CD14-positive monocyte (primary cell): ENCODE results near the gene TADA2A. TPM values are rescaled to one million over a fixed set of nuclear protein-coding genes. Genes with fewer than 3 reads are reported as not detected.

Experiments used
- DNase-seq, 3 donors: peaks; one replicate each; pipeline ENCODE4 v3.0.0-alpha.2; 2011 to 2022
- H2AFZ ChIP-seq: 2 replicates; pipeline ENCODE4 v1.6.0; 2012; ENCODE audit warnings: mild to moderate bottlenecking, low read depth, low read length, inconsistent platforms; ENCODE audit not compliant: insufficient read depth, poor library complexity, severe bottlenecking
- H3K27ac ChIP-seq, 2 donors: 1 replicate in 1 of 2; 2 replicates in 1 of 2; pipeline ENCODE4 v1.5.1; 2012 to 2013; ENCODE audit warnings: low read length in 2 of 2, control low read depth in 1 of 2, inconsistent platforms in 1 of 2, low read depth in 1 of 2, mild to moderate bottlenecking in 1 of 2
- H3K27me3 ChIP-seq, 2 donors: one replicate each; pipeline versions ENCODE4 v1.6.0 to v1.6.1; 2011 to 2013; ENCODE audit warnings: low read length in 2 of 2; ENCODE audit not compliant: control insufficient read depth in 2 of 2, insufficient read depth in 2 of 2
- H3K36me3 ChIP-seq, 2 donors: replicated peaks in 1 of 2; 1 replicate in 1 of 2; 2 replicates in 1 of 2; pipeline versions ENCODE4 v1.5.1 to v1.6.1; 2012 to 2013; ENCODE audit warnings: low read length in 2 of 2, control low read depth in 1 of 2, inconsistent platforms in 1 of 2, mild to moderate bottlenecking in 1 of 2; ENCODE audit not compliant: insufficient read depth in 2 of 2, control insufficient read depth in 1 of 2
- H3K4me1 ChIP-seq, 2 donors: 1 replicate in 1 of 2; 2 replicates in 1 of 2; pipeline versions ENCODE4 v1.5.1 to v1.6.1; 2012 to 2013; ENCODE audit warnings: low read length in 2 of 2, control low read depth in 1 of 2, inconsistent platforms in 1 of 2, mild to moderate bottlenecking in 1 of 2, moderate library complexity in 1 of 2; ENCODE audit not compliant: insufficient read depth in 2 of 2, control insufficient read depth in 1 of 2
- H3K4me2 ChIP-seq: replicated peaks from 2 replicates; pipeline ENCODE3; 2012; ENCODE audit warnings: low read length, moderate library complexity, mild to moderate bottlenecking; ENCODE audit not compliant: poor library complexity, severe bottlenecking; ENCODE audit errors: extremely low read depth
- H3K4me3 ChIP-seq, 3 experiments: fragments of 200-600 bp in 1 of 3; sonication (generic) in 1 of 3; replicated peaks in 1 of 3; 1 replicate in 2 of 3; 2 replicates in 1 of 3; pipeline ENCODE4 v1.5.1; 2011 to 2013; ENCODE audit warnings: low read length in 3 of 3, mild to moderate bottlenecking in 3 of 3, control low read depth in 2 of 3, low read depth in 2 of 3, inconsistent platforms in 1 of 3, moderate library complexity in 1 of 3
- H3K79me2 ChIP-seq: 2 replicates; pipeline ENCODE4 v1.6.0; 2012; ENCODE audit warnings: mild to moderate bottlenecking, control low read depth, inconsistent platforms, low read length, moderate library complexity; ENCODE audit not compliant: insufficient read depth
- H3K9ac ChIP-seq: 2 replicates; pipeline ENCODE4 v1.6.0; 2017; ENCODE audit warnings: low read length, mild to moderate bottlenecking; ENCODE audit not compliant: insufficient read depth, poor library complexity, severe bottlenecking
- H3K9me3 ChIP-seq, 2 donors: replicated peaks in 1 of 2; 1 replicate in 1 of 2; 2 replicates in 1 of 2; pipeline versions ENCODE4 v1.5.1 to v1.6.1; 2012 to 2013; ENCODE audit warnings: low read length in 2 of 2, control low read depth in 1 of 2; ENCODE audit not compliant: control insufficient read depth in 1 of 2, insufficient read depth in 1 of 2
- H4K20me1 ChIP-seq: 2 replicates; pipeline ENCODE4 v1.6.0; 2012; ENCODE audit warnings: mild to moderate bottlenecking, low read length, control low read depth, moderate library complexity; ENCODE audit not compliant: insufficient read depth
- H3K27ac Mint-ChIP-seq, 7 donors: one replicate each; pipeline ENCODE4 v1.8.0; 2020; ENCODE audit warnings: mild to moderate bottlenecking in 7 of 7, mixed read lengths in 7 of 7, moderate library complexity in 6 of 7, inconsistent platforms in 2 of 7
- H3K27me3 Mint-ChIP-seq, 3 donors: one replicate each; pipeline ENCODE4 v1.8.0; 2021 to 2022; ENCODE audit warnings: low read depth in 3 of 3, mild to moderate bottlenecking in 3 of 3, mixed read lengths in 3 of 3, moderate library complexity in 3 of 3, inconsistent platforms in 1 of 3
- H3K36me3 Mint-ChIP-seq, 2 donors: one replicate each; pipeline ENCODE4 v1.8.0; 2020; ENCODE audit warnings: mixed read lengths in 2 of 2, inconsistent platforms in 1 of 2, mild to moderate bottlenecking in 1 of 2
- H3K4me1 Mint-ChIP-seq: one replicate; pipeline ENCODE4 v1.8.0; 2020; ENCODE audit warnings: mild to moderate bottlenecking, mixed read lengths
- H3K4me3 Mint-ChIP-seq, 2 donors: one replicate each; pipeline ENCODE4 v1.8.0; 2020; ENCODE audit warnings: mild to moderate bottlenecking in 2 of 2, mixed read lengths in 2 of 2, moderate library complexity in 1 of 2
- H3K9me3 Mint-ChIP-seq, 7 donors: one replicate each; pipeline ENCODE4 v1.8.0; 2020 to 2022; ENCODE audit warnings: mixed read lengths in 7 of 7, mild to moderate bottlenecking in 6 of 7, moderate library complexity in 6 of 7, inconsistent platforms in 2 of 7
- WGBS: methylation state at CpG from one replicate; pipeline ENCODE4 v1.1.5; 2013; ENCODE audit warnings: missing lambda C conversion rate; ENCODE audit not compliant: insufficient coverage; 5-methylcytosine and 5-hydroxymethylcytosine counted together
- intact Hi-C, 2 donors: fragments of 100-400 bp; cut with micrococcal nuclease; formaldehyde crosslinking; loops; one replicate each; pipeline versions ENCODE4 v1.15.0 to v1.15.1; 2023
- polyA plus RNA-seq, 3 donors: library from polyadenylated mRNA; depleted of rRNA in 1 of 3; unstranded in 2 of 3; stranded (reverse) in 1 of 3; fragments of 300-500 nt in 2 of 3; fragments of >200 nt in 1 of 3; fragmentation: Illumina TruSeq in 2 of 3; gene quantifications; 1 replicate in 2 of 3; 2 replicates in 1 of 3; pipeline ENCODE4 v1.2.3, GENCODE V29; 2012 to 2021
- TF ChIP-seq, protein P1 (sequence below): fragments of 200-600 bp; IDR thresholded peaks from one replicate; pipeline ENCODE4 v1.8.0; 2022; ENCODE audit warnings: antibody characterized with exemption, mild to moderate bottlenecking

Gene TADA2A
- polyA plus RNA-seq, 3 donors: 2.9 to 8.2 (median 4.3) TPM

GRCh38 chr17:37458805-37459204 is 52.1 kb downstream of the TADA2A start:
- Histone ChIP-seq H2AFZ (no peak overlapping the region), H3K9ac (no peak overlapping the region), H3K4me1 (no peaks in the 10 kb centered on the region), H3K9me3 (no peaks in the 10 kb centered on the region), H3K27ac (no peak overlapping the region), H3K27me3 (no peaks in the 10 kb centered on the region), H3K4me3 (no peak overlapping the region), H3K79me2 (no peaks in the 10 kb centered on the region), H4K20me1 (no peaks in the 10 kb centered on the region), H3K4me2 (no peak overlapping the region), H3K36me3 (peaks cover 39 to 66% of the 10 kb centered on the region in 2 donors)
- whole genome bisulfite sequencing: 100% methylated on average over 1 of the region's 3 CpGs
- intact Hi-C loops: no loop called here
- H3K4me3 Mint-ChIP-seq: no peak overlapping the region
- no peaks in the 10 kb centered on the region for H3K27me3 Mint-ChIP-seq
- H3K9me3 Mint-ChIP-seq: no peaks in the 10 kb centered on the region
- no peaks in the 10 kb centered on the region for H3K4me1 Mint-ChIP-seq
- no peak for DNase-seq
- H3K27ac Mint-ChIP-seq: peak overlapping the region in 2 of 7 donors; percentile 32 to 52
- TF ChIP-seq, protein P1, sequence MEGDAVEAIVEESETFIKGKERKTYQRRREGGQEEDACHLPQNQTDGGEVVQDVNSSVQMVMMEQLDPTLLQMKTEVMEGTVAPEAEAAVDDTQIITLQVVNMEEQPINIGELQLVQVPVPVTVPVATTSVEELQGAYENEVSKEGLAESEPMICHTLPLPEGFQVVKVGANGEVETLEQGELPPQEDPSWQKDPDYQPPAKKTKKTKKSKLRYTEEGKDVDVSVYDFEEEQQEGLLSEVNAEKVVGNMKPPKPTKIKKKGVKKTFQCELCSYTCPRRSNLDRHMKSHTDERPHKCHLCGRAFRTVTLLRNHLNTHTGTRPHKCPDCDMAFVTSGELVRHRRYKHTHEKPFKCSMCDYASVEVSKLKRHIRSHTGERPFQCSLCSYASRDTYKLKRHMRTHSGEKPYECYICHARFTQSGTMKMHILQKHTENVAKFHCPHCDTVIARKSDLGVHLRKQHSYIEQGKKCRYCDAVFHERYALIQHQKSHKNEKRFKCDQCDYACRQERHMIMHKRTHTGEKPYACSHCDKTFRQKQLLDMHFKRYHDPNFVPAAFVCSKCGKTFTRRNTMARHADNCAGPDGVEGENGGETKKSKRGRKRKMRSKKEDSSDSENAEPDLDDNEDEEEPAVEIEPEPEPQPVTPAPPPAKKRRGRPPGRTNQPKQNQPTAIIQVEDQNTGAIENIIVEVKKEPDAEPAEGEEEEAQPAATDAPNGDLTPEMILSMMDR: no peak
- H3K36me3 Mint-ChIP-seq: peaks cover 42 to 76% of the 10 kb centered on the region in 2 donors

DNA sequence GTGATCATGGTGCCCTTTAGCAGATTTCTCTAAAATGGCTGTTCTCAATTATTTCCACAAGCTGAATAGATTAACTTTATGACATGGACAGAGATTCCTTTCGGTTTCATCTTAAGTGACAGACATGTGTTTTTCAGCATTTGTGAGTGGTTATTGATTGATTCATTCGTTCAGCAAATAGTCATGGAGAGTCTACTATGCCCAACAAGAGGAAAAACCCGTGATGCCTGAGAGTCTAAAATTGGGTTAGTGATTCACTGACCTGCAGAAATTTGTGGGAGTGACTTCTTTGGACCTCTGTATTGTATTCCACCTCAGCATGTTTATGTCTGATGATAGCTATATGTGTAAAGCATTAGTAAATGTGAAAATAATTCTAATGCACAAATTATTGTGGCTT is 55.0 kb downstream of the TADA2A start:
- Histone ChIP-seq H4K20me1 (no peaks in the 10 kb centered on the region), H3K9me3 (no peaks in the 10 kb centered on the region), H3K36me3 (peaks cover 40 to 71% of the 10 kb centered on the region in 2 donors), H3K4me2 (no peak overlapping the region), H3K27me3 (no peaks in the 10 kb centered on the region), H3K4me3 (no peak overlapping the region), H3K9ac (no peak overlapping the region), H3K79me2 (no peaks in the 10 kb centered on the region), H3K4me1 (no peaks in the 10 kb centered on the region), H2AFZ (no peak overlapping the region), H3K27ac (peak overlapping the region in 1 of 2 donors; percentile 11)
- H3K27ac Mint-ChIP-seq: no peak overlapping the region
- no peak overlapping the region for H3K4me3 Mint-ChIP-seq
- H3K36me3 Mint-ChIP-seq: peaks cover 55 to 83% of the 10 kb centered on the region in 2 donors
- H3K27me3 Mint-ChIP-seq: no peaks in the 10 kb centered on the region
- H3K4me1 Mint-ChIP-seq: no peaks in the 10 kb centered on the region
- intact Hi-C loops: loop anchor here in 1 of 2 donors (5.0 kb wide), 1 partner anchor 116 kb away; no protein-coding TSS in a partner anchor
- TF ChIP-seq, protein P1: no peak
- H3K9me3 Mint-ChIP-seq: no peaks in the 10 kb centered on the region
- no peak for DNase-seq
- 100% methylated on average over 1 of the region's 3 CpGs for whole genome bisulfite sequencing
